OCI-LY7 (cell line): ENCODE data around the gene ZDHHC5. TPM values are rescaled to one million over a fixed set of nuclear protein-coding genes. Genes with fewer than 3 reads are reported as not detected.
A peak's percentile ranks its signal among the peaks of the same experiment; 100 is the strongest.

ENCODE experiments used
- BruUV-seq: library from RNA; stranded (reverse); fragments of 400-500 nt; replicated peaks from 2 replicates; lab custom pipeline; 2021; lab: Mats Ljungman, UMichigan
- CTCF ChIA-PET: fragments of 300-600 bp; sonication (Branson Sonifier 250); formaldehyde crosslinking; loops from one replicate; lab custom pipeline; 2022; ENCODE audit warnings: antibody characterized with exemption; ENCODE audit not compliant: unreplicated experiment; lab: Charles Lee
- POLR2A ChIA-PET: fragments of 300-600 bp; sonication (Branson Sonifier 250); formaldehyde crosslinking; loops from one replicate; lab custom pipeline; 2022; ENCODE audit warnings: antibody characterized with exemption; lab: Charles Lee
- DNase-seq: peaks from one replicate; pipeline ENCODE4 v3.0.0-alpha.2; 2015; ENCODE audit warnings: low spot score
- H2AFZ ChIP-seq: fragments of 200-600 bp; sonication (generic), shearing (Covaris generic); 2 replicates; pipeline ENCODE4 v1.6.1; 2014; ENCODE audit warnings: mild to moderate bottlenecking, antibody characterized with exemption, low read length, moderate library complexity
- H3K27ac ChIP-seq: fragments of 200-600 bp; sonication (generic); 2 replicates; pipeline ENCODE4 v1.5.1; 2014; ENCODE audit warnings: mixed run types, low read depth, mild to moderate bottlenecking, moderate library complexity, low read length, inconsistent platforms; ENCODE audit not compliant: poor library complexity, severe bottlenecking
- H3K36me3 ChIP-seq: fragments of 200-600 bp; sonication (generic); 2 replicates; pipeline ENCODE4 v1.6.1; 2014; ENCODE audit warnings: mild to moderate bottlenecking, antibody characterized with exemption, low read length, moderate library complexity, mixed read lengths; ENCODE audit not compliant: insufficient read depth
- H3K4me1 ChIP-seq: fragments of 200-600 bp; sonication (generic); 2 replicates; pipeline ENCODE4 v1.5.1; 2014; ENCODE audit warnings: mild to moderate bottlenecking, low read length; ENCODE audit not compliant: insufficient read depth, poor library complexity, severe bottlenecking
- H3K4me2 ChIP-seq: fragments of 200-600 bp; sonication (generic); 2 replicates; pipeline ENCODE4 v1.6.1; 2014; ENCODE audit warnings: mild to moderate bottlenecking, low read length
- H3K4me3 ChIP-seq: fragments of 200-600 bp; sonication (generic); 2 replicates; pipeline ENCODE4 v1.5.1; 2014; ENCODE audit warnings: mild to moderate bottlenecking, low read depth, low read length; ENCODE audit not compliant: poor library complexity, severe bottlenecking
- H3K79me2 ChIP-seq: fragments of 200-600 bp; sonication (generic); 2 replicates; pipeline ENCODE4 v1.6.1; 2016; ENCODE audit warnings: low read depth, mild to moderate bottlenecking, low read length, moderate library complexity, mixed read lengths; ENCODE audit not compliant: insufficient read depth
- H3K9me2 ChIP-seq: fragments of 200-600 bp; sonication (generic); 2 replicates; pipeline ENCODE4 v1.6.1; 2016; ENCODE audit warnings: mild to moderate bottlenecking, low read length, mixed read lengths; ENCODE audit not compliant: insufficient read depth
- H3K9me3 ChIP-seq: fragments of 200-600 bp; sonication (generic); 2 replicates; pipeline ENCODE4 v1.6.1; 2014; ENCODE audit warnings: mild to moderate bottlenecking, mixed run types, low read length, mixed read lengths
- H4K20me1 ChIP-seq: fragments of 200-600 bp; sonication (generic); 2 replicates; pipeline ENCODE4 v1.6.1; 2014; ENCODE audit warnings: mild to moderate bottlenecking, antibody characterized with exemption, low read length, moderate library complexity, mixed read lengths; ENCODE audit not compliant: insufficient read depth
- EZH2phosphoT487 ChIP-seq: fragments of 200-600 bp; sonication (generic); IDR thresholded peaks from 2 replicates; pipeline ENCODE4 v1.6.1; 2018; ENCODE audit warnings: low read depth, borderline replicate concordance, mild to moderate bottlenecking, mixed run types, antibody characterized with exemption, low read length, moderate library complexity, mixed read lengths
- intact Hi-C: fragments of 100-400 bp; cut with micrococcal nuclease; formaldehyde crosslinking; loops from one replicate; pipeline ENCODE4 v1.10.0; 2022; ENCODE audit not compliant: unreplicated experiment
- total RNA-seq, 2 experiments: library from RNA; depleted of rRNA in 1 of 2; stranded (reverse); fragments of >200 nt in 1 of 2; shearing (Covaris generic) in 1 of 2; gene quantifications; 2 replicates each; pipeline ENCODE4 v1.2.3, GENCODE V29; 2014 to 2022
- TF ChIP-seq, protein P1 (sequence below): fragments of 200-600 bp; sonication (generic); conservative IDR thresholded peaks from 2 replicates; pipeline ENCODE4 v1.5.1; 2014; ENCODE audit warnings: mild to moderate bottlenecking, antibody characterized with exemption, low read length, moderate library complexity, mixed read lengths

Gene ZDHHC5
- total RNA-seq, 2 experiments from 2014 or later, result 27.5 to 57.4 TPM

DNA sequence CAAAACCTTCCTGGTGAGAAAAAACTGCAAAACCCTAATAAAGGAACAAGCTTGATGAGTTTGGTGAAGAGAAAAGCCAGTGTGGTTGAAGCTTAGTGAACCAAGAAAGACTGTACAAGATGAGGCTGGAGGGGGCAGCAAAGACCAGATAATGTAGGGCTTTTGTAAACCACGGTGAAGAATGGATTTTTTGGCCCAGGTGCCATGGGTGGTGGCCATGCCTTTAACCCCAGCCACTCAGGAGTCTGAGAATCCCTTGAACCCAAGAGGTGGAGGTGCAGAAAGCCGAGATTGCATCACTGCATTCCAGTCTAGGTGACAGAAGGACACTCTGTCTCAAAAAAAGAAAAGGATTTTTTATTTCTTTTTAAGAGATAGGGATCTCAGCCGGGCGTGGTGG, 5.0 kb upstream of the ZDHHC5 start:
- Histone ChIP-seq H4K20me1 (0 out of 2 replicates have a peak, but pooled peaks cover 7% of the 10 kb centered on the region), H3K9me2 (no peaks in the 10 kb centered on the region), H3K27ac (no peak overlapping the region), H3K4me3 (no peak overlapping the region), H3K4me1 (peaks cover 8% of the 10 kb centered on the region), H3K36me3 (peaks cover 40% of the 10 kb centered on the region), H3K4me2 (no peak overlapping the region), H3K9me3 (no peaks in the 10 kb centered on the region), H2AFZ (no peak overlapping the region), H3K79me2 (peaks cover 18% of the 10 kb centered on the region)
- TF ChIP-seq EZH2phosphoT487, result no peak
- TF ChIP-seq, protein P1, sequence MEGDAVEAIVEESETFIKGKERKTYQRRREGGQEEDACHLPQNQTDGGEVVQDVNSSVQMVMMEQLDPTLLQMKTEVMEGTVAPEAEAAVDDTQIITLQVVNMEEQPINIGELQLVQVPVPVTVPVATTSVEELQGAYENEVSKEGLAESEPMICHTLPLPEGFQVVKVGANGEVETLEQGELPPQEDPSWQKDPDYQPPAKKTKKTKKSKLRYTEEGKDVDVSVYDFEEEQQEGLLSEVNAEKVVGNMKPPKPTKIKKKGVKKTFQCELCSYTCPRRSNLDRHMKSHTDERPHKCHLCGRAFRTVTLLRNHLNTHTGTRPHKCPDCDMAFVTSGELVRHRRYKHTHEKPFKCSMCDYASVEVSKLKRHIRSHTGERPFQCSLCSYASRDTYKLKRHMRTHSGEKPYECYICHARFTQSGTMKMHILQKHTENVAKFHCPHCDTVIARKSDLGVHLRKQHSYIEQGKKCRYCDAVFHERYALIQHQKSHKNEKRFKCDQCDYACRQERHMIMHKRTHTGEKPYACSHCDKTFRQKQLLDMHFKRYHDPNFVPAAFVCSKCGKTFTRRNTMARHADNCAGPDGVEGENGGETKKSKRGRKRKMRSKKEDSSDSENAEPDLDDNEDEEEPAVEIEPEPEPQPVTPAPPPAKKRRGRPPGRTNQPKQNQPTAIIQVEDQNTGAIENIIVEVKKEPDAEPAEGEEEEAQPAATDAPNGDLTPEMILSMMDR, result peak; percentile 55
- ChIA-PET CTCF (interaction anchor here (1.0 kb wide), 1 partner anchor 22 kb away, joined by 3 read pairs; no protein-coding TSS in a partner anchor), POLR2A (interaction anchor here (0.5 to 0.7 kb wide), 3 partner anchors 35 to 149 kb away, joined by 3 to 5 read pairs (median 4); no protein-coding TSS in a partner anchor)
- DNase-seq, result peak; percentile 38
- BruUV-seq, result no TSS peak
- intact Hi-C loops, result no loop called here

DNA sequence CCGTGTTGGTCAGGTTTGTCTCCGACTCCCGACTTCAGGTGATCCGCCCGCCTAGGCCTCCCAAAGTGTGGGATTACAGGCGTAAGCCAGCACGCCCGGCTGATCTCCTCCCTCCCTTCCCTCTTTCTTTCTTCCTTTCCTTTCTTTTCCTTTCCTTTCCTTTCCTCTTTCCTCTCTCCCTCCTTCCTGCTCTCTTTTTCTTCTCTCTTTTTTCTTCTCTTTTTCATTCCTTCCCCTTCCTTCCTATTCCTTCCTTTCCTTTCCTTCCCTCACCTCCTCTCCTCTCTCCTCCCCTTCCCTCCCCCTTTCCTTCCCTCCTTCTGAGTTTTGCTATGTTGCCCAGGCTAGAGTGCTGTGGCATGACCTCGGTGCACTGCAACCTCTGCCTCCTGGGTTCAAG, 3.9 kb upstream of the ZDHHC5 start:
- POLR2A ChIA-PET, result interaction anchor here (0.7 kb wide), 1 partner anchor 79 kb away, joined by 4 read pairs; no protein-coding TSS in a partner anchor
- CTCF ChIA-PET, result no interaction called here
- TF ChIP-seq, protein P1, result no peak
- no peak for TF ChIP-seq EZH2phosphoT487
- DNase-seq, result no peak
- Histone ChIP-seq H3K4me2 (no peak overlapping the region), H4K20me1 (peaks cover 4% of the 10 kb centered on the region), H3K4me1 (peaks cover 8% of the 10 kb centered on the region), H3K9me2 (no peaks in the 10 kb centered on the region), H3K4me3 (no peak overlapping the region), H3K27ac (no peak overlapping the region), H3K79me2 (peaks cover 16% of the 10 kb centered on the region), H2AFZ (no peak overlapping the region), H3K9me3 (no peaks in the 10 kb centered on the region), H3K36me3 (peaks cover 40% of the 10 kb centered on the region)
- BruUV-seq, result no TSS peak
- intact Hi-C loops, result no loop called here

DNA sequence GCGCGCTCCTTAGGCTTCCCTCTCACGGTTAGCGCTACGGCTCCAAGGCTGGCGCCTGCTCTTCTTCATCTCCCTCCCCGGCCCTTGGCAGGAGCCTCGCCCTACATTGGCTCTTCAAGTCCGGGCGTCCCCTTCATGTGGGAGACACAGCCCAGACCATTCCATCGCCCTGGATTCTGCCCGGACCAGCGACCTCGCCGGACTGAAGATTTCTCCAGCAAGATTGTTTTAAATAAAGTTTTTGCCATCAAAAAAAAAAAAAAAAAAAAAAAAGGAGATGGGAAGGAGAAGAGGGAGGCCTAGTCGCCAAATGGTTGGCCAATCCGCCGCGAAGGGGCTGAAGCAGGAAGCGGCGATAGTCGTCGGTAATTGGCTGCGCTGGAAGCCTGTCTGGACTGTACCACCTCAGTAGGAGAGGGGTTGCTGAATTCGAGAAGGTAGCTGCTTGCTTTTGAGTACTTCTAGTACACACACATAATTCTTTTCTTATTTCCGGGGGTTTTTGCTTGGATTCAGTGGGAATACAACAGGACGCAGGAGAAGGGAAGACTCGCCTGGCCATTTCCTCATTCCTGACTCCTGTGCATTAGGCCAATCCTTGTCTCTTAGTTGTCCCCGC, 688 bp upstream of the ZDHHC5 start:
- ChIA-PET CTCF (interaction anchor here (1.2 to 1.4 kb wide), 3 partner anchors 13 to 174 kb away, joined by 3 to 4 read pairs (median 3); no protein-coding TSS in a partner anchor), POLR2A (interaction anchor here (0.8 to 1.8 kb wide), 3 partner anchors 10 to 36 kb away, joined by 3 to 12 read pairs (median 6); partner anchors contain the start of gene CLP1)
- intact Hi-C loops, result loop anchor here (1.0 to 5.0 kb wide), 6 partner anchors 45 to 910 kb away; partner anchors contain the start of genes LPXN, MED19, SELENOH and TMX2
- H3K36me3 ChIP-seq, result peaks cover 31% of the 10 kb centered on the region
- no TSS peak for BruUV-seq
- H3K4me3 ChIP-seq, result peak overlapping the region; percentile 94
- no peaks in the 10 kb centered on the region for H3K9me2 ChIP-seq
- peaks cover 34% of the 10 kb centered on the region for H4K20me1 ChIP-seq
- TF ChIP-seq, protein P1, result 0 out of 2 replicates have a peak, but pooled peaks have one; percentile 20
- no peak for TF ChIP-seq EZH2phosphoT487
- peak overlapping the region; percentile 90 for H2AFZ ChIP-seq
- DNase-seq, result peak; percentile 99
- peaks cover 23% of the 10 kb centered on the region for H3K4me1 ChIP-seq
- no peaks in the 10 kb centered on the region for H3K9me3 ChIP-seq
- H3K27ac ChIP-seq, result peak overlapping the region; percentile 88
- peak overlapping the region; percentile 94 for H3K4me2 ChIP-seq
- peaks cover 41% of the 10 kb centered on the region for H3K79me2 ChIP-seq
